Stimulated activated CD4-positive, alpha-beta T cell treated with anti-CD3 and anti-CD28 coated beads, Interleukin-15, amount 100 ng/mL, for 1 hour (primary cell): ENCODE data around the gene TTBK2.
A peak's percentile ranks its signal among the peaks of the same experiment; 100 is the strongest.

ENCODE experiments used
- DNase-seq, 2 donors: peaks; one replicate each; pipeline ENCODE4 v3.0.0-alpha.2; 2020; ENCODE audit warnings: low read depth in 1 of 2, low spot score in 1 of 2

The TTBK2 gene

DNA sequence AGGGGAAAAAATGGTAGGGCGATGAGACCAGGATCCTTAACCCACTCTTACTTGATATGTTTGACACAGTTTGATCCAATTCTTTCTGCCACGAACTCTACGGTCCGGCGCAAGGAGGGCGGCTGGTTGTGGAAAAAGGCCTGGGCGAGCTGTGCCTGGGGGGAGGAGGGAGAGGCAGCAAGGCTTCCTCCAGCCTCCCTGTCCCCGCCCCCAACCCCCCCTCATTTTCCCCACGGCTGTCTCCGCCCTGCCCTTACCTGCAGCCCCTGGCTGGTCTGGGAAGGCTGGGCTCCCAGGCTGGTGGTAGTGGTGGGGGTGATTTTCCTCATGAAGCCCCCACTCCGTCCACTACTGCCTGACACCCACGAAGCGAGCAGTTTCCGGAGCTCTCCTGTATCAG, 191.6 kb downstream of the TTBK2 start:
- DNase-seq = no peak

DNA sequence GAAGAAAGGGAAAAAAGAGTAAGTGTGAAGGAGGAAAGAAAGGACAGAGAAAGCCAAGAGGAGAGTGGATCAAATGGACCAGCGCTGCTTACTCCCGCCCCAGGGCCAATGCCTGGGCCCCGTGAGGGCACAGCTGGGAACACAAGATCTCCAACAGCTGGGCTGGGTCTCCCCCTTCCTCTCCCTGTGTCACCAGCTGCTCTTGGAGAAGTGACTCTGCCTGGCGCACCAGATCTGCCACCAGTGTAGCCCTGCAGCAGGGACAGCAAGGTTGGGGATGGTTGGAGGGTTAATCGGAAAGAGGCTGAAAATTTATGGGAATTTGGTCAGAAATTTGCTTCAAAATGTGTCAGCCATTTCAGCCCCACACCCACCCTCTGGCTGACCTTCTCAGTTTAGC, 192.0 kb downstream of the TTBK2 start:
- no peak for DNase-seq

DNA sequence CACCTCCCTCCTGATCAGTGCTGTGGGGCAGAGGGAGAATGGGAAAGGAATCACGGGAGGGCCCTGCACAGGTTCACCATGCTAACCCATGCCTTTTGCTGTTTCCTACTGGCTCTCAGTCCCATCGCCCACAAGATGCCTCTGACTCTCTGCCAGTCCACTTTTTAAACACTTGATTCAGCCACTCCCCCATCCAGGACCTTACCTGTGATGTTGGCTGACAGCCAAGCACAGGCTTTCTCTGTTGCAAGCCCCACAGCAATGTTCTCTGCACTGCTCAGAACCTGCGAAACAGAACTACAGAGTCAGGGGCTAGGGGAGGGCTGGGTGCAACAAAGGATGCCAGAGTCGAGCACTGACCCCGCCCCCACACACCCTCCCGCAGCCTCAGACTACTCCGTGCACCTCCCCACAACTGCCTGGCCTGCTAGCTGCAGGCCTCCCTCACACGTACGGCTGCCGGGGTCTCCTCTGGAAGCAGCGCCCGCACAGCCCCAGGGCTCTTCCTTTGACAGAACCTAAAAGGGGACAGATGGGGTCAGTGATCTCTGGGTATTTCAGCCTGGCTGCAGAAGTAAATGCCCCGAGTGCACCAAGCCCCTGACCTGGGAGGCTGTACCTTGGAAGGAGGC, 192.7 kb downstream of the TTBK2 start:
- no peak for DNase-seq

DNA sequence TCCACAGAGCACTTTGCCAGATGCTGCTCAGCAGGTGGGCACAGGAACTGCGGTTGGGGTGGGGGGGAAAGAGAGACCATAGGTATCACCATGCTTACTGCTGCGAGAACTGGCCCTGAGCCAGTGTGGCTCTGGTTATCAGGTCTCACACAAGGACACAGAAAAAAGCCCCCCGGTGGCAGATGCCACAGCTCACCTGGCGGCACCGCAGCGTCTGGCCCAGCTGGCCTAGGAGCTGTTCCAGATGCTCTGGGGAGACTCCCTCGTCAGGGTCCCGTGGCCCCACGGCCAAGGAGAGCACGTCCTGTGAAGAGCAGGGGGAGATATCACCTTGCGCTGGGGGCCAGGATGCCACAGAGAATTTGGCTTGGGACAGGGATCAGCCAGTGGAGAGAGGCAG, 194.5 kb downstream of the TTBK2 start:
- no peak for DNase-seq

DNA sequence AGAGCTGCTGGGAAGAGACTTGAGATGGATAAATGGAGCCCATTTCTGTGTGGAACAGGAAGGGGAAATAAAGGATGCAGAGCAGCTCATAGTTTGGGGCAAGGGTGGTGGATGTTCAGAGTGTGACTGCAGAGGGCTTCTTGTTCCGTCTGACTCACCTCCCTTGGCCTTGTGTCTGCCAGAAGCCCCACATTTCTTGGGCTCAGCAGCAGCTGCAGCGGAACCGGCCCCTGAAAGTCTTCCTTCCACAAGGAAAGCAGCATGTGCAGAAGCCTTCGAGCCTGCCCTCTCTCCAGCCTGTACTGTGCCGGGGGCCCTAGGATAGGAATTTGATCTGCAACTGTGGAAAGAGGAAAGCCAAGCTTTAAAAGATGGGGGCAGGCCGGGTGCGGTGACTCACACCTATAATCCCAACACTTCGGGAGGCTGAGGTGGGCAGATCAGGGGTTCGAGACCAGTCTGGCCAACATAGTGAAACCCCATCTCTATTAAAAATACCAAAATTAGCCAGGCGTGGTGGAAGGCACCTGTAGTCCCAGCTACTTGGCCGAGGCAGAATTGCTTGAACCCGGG, 195.2 kb downstream of the TTBK2 start:
- no peak for DNase-seq

DNA sequence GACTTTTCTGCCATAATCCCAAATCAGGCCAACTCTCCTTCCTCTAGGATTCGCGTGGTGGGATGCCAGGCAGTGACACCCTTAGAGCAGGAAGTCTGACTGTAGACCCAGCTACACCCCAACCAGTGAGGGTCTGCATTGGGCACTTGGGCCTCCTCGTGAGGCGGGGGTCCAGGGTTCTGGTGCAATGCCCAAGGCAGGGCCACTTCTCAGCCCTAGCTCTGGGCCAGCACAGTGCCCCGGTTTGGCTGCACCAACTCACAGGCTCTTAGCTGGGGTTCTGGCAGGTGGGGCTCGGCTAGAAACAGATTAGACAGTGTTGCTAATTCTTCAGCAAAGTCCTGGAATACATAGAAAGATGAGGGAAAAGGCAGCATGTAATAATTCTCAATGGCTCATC, 196.3 kb downstream of the TTBK2 start:
- no peak for DNase-seq

DNA sequence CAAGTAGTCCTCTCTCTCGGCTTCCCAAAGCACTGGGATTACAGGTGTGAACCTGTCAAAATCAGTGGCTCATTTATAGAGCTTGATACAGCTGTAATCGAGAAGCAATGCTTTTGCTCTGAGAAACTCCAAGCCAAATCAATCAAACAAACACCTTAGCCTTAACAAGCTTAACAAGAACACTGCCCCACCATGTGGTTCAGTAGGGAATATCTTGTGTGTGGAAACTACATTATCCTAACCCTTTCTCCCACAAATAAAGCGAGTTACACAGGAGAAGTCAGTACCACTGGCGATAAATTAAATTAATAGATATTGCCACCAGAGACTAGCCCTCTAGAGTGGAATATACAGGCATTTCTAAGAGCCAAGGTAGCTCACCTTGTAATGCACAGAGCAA, 197.5 kb downstream of the TTBK2 start:
- DNase-seq = no peak

DNA sequence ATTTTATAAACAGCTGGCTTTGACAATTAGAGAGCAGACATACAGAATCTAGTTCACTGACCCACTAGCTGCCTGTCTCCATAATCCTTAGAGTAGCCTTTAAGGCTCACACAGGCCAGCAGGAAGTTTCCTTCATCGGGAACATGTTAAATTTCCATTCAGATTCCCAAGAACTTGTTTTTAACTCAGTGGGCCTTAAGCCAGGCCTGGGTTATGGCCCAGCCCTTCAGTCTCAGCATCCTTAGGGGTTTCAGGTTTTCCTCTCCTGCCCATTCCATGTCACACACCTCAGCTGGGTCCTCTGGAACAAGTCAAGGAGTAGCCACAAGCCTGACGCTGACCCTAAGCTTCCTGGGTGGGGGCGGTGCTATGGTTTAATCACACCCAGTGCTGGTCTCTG, 198.7 kb downstream of the TTBK2 start:
- no peak for DNase-seq

DNA sequence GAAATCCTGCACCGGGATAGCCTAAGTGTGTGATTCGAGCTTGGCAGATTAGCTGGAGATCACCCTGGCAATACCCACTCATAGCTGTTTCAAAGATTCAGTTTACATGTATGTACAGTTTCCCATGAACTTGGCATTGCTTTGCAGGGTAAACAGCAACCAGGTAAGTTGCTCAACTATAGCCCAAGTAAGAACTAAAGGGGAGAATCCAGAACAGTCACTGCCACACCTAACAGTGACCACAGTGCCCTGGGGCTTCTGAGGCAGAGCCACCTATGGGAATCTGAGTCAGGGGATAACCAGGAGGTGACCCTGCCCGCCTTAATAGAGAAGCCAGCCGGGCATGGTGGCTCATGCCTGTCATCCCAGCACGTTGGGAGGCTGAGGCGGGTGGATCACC, 199.6 kb downstream of the TTBK2 start:
- no peak for DNase-seq

DNA sequence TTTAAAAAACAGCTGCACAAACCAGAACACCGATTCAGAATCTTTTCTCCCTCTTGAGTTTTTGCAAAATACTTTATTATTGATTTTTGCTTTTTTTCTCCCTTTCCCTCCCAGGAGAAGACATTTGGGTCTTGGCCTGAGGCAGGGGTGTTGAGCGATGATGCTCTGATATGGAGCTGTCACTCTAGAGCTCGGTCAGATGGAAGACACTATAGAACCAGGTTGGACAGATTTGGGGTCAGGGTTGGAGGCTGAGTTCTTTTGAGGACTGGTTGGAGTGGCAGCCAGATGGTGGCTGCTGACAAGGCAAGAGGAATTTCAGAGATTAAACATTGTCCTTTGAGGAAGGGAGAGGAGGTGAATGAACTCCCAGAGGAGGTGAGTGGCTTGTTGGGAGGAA, 200.5 kb downstream of the TTBK2 start:
- DNase-seq = no peak

DNA sequence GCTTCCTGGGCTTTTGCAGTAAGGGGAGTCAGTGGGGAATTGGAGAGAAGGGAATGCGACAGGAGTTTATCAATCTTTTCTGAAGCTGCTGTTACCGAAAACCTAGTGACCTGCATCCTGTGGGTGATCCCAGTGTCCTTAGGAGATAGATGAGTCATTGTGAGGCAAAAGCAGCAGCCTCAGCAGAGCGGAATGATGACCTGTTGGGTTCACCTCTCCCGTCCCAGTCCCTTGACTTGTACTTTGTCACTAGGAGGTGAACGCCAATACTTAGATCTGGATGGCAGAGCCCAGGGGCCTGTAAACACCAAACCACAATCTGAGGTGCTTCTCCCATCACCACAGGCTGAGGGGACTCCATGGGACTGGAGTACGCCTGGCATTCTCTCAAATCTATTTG, 201.5 kb downstream of the TTBK2 start:
- no peak for DNase-seq

DNA sequence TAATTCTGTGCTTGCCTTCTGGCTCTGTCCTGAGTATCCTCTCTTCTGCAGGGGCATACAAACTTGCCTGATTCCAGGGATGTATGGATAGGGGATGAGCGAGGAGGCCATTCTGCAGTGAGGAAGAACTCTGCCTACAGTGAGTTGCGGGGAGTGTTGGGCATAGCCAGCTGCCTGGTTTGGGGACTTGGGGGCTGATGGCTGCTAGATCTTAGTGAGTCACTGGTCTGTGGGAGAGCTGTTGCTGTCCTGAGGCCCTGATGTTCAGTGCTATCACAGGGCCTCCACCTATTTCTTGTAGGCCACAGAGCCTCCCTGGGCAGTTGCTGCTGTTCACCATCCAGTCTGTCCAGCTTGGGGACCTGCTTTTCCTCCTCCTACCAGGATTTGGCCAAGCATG, 204.0 kb downstream of the TTBK2 start:
- DNase-seq = no peak

DNA sequence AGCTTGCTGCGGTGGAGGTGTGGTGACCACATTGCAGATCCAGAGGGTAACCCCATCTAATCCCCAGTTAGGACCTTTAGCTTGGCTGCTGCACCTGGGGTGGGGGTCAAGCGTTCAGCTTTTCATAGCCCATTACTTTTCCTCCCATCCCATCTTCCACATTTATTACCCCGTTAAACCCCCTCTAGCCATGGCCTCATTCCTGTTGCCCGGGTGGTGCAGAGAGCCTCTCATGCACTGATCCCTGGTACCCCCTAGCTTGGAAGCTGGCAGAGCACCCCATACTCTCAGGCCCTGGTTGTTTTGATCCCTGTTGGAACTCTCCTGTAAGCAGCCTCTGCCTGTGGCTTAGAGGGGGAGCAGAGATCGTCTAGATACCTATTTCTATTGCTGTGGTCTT, 204.5 kb downstream of the TTBK2 start:
- no peak for DNase-seq

DNA sequence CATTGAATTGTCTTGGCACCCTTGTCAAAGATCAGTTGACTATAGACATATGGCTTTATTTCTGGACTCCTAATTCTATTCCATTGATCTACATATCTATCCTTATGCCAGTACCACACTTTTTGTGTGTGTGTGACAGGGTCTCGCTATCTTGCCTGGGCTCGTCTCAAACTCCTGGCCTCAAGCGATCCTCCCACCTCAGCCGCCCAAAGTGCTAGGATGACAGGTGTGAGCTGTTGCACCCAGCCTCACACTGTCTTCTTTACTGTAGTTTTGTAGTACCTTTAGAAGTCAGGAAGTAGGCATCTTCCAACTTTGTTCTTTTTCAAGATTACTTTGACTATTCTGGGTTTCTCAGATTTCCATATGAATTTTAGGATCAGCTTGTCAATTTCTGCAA, 208.0 kb downstream of the TTBK2 start:
- no peak for DNase-seq

DNA sequence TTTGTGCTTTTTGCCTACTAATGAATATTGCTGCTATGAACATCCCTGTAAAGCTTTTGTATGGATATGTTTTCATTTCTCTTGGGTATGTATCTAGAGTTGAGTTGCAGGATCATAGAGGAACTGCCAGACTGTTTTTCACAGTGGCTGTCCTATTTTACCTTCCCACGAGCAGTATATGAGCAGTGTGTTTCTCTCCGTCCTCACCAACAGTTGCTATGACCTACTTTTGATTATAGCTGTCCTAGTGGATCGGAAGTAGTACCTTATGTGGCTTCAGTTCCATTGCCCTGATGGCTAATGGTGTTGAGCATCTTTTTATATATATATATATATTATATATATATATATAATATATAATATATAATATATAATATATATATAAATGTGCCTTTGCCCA, 208.8 kb downstream of the TTBK2 start:
- no peak for DNase-seq

DNA sequence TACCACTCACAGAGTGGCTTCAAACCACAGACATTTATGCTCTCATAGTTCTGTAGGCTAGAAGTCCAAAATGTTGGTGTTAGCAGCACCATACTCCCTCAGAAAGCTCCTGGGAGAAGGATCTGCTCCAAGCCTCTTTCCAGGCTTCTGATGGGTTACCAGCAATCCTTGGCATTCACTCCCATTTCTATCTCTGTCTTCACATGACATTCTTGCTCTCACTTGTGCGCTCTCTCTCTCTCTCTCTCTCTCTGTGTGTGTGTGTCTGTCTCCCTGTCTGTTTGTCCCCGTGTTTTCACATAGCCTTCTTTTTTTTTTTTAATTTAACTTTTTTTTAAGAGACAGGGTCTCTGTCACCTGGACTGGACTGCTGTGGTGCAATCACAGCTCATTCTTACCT, 209.9 kb downstream of the TTBK2 start:
- DNase-seq = no peak

DNA sequence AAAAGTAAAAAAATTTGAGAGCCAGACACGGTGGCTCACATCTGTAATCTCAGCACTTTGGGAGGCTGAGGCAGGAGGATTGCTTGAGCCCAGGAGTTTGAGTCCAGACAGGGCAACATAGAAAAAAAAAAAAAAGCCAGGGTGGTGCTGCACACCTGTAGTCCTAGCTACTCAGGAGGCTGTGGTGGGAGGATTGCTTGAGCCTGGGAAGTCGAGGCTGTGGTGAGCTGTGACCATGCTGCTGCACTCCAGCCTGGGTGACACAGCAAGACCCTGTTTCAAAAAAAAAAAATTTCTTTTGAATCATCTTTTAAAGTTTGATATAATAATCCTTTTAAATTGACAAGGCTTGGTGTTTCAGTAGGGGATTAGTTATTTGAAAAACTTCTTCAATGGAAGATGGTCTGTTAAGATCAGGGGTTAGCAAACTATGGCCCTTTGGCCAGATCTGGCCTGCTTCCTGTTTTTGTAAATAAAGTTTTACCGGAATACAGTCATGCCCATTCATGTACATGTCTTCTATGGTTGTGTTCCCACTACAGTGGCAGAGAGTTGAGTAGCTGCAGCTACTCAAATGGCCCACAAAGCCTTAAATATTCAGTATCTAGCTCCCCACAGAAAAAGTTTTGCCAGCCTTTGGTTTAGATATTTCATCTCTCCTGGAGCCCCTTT, 212.6 kb downstream of the TTBK2 start:
- DNase-seq = no peak

DNA sequence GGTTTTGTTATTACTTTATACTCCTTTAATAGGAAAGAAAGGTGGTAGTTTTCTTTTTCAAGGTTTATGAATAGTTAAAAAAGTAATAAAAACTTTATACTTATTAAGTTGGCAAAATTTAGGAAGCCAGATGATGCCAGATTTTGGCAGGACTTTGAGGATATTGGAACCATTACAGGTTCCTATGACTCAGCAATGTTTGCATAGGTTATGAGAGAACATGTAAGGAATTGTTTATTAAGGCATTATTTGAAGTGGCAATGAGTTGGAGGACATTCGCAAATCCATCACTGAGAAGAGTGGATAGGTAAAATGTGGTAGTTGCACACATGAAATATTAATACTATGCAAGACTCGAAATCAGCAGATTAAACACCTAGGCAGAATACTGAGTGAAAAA, 213.5 kb downstream of the TTBK2 start:
- DNase-seq = no peak

DNA sequence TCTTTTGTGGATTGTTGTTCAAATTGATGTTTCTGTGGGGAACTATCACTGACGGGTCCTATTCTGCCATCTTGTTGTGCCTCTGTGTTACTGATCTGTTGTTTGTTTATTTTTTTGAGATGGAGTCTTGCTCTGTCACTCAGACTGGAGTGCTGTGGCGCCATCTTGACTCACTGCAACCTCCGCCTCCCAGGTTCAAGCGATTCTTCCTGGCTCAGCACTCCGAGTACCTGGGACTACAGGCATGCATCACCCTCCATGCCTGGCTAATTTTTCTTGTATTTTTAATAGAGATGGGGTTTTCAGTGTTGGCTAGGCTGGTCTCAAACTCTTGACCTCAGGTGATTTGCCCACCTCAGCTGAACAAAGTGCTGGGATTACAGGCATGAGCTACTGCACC, 215.2 kb downstream of the TTBK2 start:
- no peak for DNase-seq

DNA sequence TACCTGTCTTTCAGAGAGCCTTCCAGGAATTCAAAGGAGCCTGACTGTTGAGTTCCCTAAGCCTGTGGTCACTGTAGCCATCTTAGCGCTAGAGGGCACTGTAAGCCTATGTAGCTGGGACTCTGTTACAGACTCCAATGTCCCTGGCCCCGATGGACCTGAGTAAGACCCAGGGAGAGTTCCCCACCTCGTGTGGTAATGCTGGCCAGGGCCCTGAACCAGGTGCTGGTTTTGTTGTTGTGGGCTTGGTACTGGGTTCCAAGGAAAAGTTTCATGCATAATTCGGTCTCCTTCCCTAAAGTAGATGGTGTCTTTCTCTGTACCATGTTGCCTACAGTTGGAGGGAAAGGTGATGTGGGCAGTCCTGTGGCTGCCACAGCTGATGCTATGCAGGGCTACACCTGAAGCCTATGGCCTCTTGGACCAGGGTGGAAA, 216.1 kb downstream of the TTBK2 start:
- peak; percentile 8 to 17 for DNase-seq

DNA sequence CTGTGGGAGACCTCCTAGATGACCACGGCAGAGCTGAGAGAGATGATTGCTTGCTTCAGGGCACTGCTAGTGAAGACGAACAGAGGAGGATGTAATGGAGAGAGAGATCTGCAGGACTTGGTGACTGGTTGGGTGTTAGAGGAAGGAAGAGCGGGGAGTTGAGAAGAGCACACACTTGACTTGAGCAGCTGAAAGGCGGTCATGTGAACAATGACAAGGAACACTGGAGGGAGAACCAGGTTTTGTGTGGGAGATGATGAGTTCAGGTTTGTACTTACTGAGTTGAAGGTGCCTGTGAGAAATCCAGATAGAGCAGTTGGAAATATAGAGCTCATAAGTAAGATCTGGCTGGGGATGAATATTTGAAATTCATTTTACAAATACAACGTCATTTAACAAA, 224.0 kb downstream of the TTBK2 start:
- no peak for DNase-seq

DNA sequence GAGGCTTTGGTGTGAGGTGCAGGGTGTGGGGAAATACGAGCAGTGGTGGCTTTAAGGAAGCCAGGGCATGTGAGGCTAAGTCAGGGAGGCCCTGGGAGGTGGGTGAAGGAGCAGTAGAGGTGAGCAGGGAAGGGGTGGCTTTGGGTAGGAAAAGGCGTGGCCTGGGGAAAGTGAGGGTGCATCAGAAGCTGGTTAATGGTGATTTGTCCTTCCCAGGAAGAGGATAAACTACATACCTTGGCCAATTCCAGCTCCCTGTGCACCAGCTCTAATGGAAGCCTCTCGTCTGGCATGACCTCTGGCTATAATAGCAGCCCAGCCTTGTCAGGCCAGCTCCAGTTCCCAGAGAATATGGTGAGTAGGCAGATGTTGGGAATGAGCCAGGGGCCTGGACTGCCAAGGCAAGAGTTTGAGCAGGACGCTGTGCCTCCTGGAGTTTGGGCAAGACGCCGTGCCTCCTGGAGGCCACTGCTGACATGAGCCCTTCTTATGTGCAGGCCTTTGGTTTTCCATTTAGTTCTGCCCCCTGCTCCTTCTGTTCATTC, 225.0 kb downstream of the TTBK2 start:
- DNase-seq = no peak

DNA sequence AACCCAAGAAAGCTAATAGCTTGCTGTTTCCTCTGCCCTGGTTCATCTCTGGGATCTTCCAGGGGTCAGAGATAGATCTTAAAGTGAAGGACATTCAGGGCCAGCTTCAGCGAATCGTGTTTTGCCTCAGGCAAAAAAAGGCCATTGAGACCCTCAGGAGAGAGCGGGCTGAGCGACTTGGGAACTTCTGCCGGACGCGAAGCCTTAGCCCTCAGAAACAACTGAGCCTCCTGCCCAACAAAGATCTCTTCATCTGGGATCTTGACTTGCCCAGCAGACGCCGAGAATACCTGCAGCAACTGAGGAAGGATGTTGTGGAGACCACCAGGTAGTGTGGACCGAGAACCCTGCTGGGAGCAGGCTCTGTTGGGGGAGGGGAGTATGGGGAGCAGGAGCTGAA, 226.2 kb downstream of the TTBK2 start:
- no peak for DNase-seq
